HG02970 (cell line): ENCODE measurements around the gene CCDC9B.

Experiments
- ATAC-seq: cut with Tn5 transposase; IDR thresholded peaks from one replicate; pipeline ENCODE4 v1.9.1; 2021; ENCODE audit warnings: mild to moderate bottlenecking, moderate library complexity, moderate number of reproducible peaks; ENCODE audit not compliant: unreplicated experiment, low FRiP score

The CCDC9B gene

GRCh38 chr15:40331637-40332036 is 9.1 kb downstream of the CCDC9B start:
- ATAC-seq: no peak

GRCh38 chr15:40331026-40331425 is 9.7 kb downstream of the CCDC9B start:
- no peak for ATAC-seq

DNA sequence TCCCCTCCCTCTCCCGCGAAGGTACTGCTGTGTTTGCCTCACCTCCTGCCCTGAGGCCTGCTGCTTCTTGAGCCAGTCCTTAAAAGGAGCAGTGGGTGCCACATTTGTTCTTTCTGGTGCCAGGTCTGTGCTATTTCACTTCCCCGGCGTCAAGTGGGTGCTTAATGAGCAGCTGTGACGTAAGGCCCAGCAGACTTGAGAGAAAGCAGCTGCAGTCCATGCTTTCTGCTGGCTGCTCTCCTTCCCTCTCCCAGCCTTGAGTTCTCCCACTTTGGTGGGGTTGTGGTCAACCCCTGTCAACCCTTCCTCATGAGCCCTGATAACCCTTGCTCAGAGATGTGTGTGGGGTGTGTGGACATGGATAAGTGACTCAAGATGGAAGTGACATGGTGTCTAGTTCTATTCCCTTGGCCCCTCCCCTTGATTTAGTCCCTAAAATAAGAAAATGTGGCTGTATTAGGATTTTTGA is 10.3 kb downstream of the CCDC9B start:
- ATAC-seq: no peak

DNA sequence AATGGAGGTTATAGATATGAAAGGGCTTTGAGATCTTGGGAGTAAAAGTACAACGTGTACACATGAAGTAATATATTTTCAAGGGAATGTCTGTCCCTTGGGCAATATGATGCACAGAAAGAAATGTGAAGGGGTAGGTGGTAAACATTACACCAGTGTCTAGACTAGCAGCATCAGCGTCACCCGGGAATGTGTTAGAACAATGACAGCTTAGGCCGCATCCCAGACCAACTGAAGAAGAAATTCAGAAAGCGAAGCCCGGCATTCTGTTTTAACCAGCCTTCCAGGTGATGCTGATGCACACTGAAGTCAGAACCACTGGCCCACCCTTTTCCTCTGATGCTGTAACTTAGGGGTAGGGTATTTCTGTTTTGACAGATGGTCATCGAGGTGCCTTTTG is 10.9 kb downstream of the CCDC9B start:
- no peak for ATAC-seq

GRCh38 chr15:40328751-40329150 is 12.0 kb downstream of the CCDC9B start:
- ATAC-seq: no peak

- no peak for ATAC-seq
Measured at GRCh38 chr15:40328176-40328575, 12.6 kb downstream of the CCDC9B start.

DNA sequence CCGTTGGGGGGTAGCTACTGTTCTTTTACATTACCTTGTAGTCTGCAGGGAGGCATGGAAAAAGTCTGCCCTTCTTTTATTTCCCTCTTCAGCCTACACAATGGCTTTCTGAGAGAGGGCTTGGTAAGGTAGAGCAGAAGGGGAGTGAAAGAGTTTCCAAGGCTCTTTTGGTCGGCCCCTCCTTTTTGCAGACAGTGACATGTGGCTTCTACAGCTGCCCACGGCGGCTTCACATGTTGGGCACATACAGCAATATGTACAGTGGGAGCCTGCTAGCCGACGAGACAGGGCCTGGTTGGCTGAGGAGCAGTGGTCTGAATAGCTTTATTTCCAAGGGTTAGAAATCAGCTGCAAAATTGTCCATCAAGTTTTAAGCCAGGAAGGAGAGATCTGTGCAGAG is 13.3 kb downstream of the CCDC9B start:
- no peak for ATAC-seq

GRCh38 chr15:40325700-40326099 is 15.0 kb downstream of the CCDC9B start:
- ATAC-seq: no peak

DNA sequence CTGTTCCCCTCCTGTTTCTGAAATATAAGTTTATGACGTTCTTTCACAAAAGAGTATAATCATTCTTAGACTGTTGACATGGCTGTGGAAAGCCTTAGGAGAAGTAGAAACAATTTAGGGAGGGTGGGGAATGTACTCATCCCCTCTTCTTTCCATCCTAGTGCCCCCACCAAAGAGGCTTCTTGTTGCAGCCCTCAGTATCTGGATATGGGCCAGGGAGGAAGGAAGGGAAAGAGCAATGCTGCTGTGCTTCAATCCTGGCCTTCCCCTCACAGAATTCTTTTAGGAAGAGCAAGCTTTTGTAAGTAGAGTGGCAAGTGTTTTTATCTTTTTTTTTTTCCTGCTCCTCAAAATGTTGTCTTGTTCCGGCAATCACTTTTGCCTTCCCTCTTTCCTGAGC is 15.6 kb downstream of the CCDC9B start:
- ATAC-seq: no peak

DNA sequence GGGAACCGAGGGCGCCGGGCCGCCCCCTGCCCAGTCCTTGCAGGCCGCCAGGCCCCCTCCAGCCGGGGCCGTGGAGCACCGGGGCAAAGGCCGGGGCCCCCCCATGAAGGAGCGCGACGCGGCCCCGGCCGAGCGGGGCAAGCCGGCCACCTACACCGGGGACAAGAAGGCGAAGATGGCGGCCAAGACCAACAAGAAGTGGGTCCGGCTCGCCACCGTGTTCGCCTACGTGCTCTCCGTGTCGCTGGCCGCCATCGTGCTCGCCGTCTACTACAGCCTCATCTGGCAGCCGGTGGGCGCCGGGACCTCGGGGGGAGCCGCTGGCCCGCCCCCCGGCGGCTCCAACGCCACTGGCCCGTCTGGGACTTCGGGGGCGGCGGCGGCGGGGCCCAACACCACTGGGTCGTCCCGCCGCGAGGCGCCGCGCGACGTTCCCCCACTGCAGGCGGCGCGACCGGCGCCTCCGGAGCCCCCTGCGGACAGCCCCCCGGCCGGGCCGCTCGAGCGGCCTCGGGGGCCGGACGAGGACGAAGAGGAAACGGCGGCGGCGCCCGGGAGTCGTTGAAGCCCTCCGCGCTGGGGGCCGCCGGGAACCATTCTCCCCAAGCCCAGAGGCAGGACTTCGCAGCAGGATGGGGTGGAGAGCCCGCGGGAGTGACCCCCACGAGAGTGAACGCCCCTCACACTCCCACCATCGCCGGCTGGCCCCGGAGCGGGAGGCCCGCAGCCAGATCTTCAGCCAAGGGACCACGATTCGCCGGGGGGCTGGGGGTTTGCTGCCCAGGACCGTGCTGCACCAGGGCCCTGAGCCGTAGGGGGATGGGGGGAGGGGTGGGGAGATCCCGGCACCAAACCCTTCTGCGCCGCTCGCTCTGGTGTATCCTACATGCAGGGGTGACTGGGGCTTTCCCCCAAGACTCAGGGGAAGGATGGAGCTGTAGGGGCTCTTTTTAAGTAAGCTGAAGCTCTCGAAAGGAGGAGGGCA is 16.5 kb downstream of the CCDC9B start:
- ATAC-seq: no peak

GRCh38 chr15:40323239-40323952 is 17.3 kb downstream of the CCDC9B start, which contains the start of gene INAFM2:
INAFM2 (plus strand) TSS chr15:40323692; CDS start chr15:40324056, 364 bp downstream.
- peak; percentile 77 for ATAC-seq

- ATAC-seq: no peak
Measured at GRCh38 chr15:40322531-40323238, 18.1 kb downstream of the CCDC9B start.

DNA sequence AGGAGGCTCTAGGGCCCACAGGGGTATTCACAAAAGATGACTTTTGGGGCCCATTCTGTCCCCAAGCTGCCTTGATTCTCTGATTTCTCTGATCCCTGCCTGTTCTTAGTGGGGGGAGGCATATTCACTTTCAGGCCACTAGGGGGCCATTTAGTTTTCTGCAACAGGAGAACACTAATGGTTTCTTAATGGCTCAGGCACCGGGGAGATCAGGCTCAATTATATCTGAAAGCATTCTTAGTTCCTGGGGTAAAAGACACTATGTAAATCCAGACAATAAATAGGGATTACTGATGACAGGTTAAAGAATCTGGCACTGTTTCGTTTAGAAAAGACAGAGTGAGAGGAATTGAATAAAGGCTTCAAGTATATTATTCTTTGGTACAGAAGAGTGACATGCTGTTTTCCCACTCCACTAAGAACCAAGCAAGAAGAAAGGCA is 19.8 kb downstream of the CCDC9B start:
- no peak for ATAC-seq

- no peak for ATAC-seq
Measured at GRCh38 chr15:40320409-40320808, 20.3 kb downstream of the CCDC9B start.

GRCh38 chr15:40317580-40317979 is 23.2 kb downstream of the CCDC9B start:
- no peak for ATAC-seq

DNA sequence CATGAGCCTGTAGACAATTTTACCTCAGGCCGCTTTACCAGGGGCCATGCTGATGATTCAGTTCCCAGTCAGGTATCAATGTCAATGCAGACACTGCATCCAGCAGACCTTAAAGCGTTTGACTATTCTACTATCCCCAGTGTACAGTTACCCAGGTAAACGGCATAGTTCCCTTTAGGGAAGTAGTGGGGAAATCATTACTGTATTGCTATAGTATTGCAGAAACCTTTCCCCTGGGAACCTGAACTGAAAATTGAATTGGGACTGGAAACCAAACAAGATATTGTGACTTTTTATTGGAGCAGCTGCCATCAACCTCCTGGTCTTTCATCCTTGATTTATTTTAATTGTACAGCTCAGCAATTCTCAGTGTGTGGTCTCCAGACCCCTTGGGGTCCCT is 23.8 kb downstream of the CCDC9B start:
- no peak for ATAC-seq

GRCh38 chr15:40314723-40315276 is 25.9 kb downstream of the CCDC9B start:
- ATAC-seq: no peak

DNA sequence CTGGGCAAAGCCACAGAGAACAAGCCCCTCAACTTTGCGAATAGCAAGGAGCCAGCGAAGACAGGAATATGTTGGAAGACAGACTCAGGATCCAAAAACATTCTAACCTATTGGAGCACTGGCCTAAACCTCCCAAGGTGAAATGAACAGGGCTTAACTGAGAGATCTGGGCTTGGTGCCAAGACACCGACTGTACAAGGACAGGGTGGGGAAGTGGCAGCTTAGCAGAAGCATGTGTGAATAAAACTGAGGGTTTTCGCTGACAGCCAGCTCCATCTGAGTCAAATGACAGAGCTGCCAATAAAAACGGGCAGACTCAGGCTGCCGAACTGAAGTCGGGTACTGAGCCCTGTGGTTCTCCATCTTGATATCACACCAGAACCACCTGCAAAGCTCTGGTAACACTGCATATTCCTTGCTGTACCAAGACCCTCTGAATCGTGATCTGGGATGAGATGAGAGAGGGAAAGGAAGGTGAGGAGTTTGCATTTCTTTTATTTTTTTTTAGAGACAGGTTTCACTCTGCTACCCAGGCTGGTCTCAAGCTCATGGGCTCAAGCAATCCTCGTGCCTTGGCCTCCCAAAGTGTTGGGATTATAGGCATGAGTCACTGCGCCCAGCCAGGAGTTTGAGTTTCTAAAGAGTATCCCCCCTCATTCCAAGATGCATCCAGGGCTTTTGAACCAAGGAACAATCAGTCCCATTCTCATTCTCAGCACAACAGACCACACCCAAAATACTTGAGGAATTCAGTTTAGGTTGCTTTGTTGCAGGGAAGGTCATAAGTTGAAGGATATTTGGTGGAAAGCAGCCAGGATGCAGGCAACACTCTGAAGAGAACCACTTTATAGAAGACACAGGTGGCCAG is 27.0 kb downstream of the CCDC9B start:
- no peak for ATAC-seq

GRCh38 chr15:40312370-40313158 is 28.2 kb downstream of the CCDC9B start:
- ATAC-seq: no peak
